SU-DHL-6 (cell line): Measurements from ENCODE around the gene ADNP2.

Experiments used
- EZH2phosphoT487 ChIP-seq: fragments of 200-600 bp; sonication (generic), shearing (Covaris generic); conservative IDR thresholded peaks from 2 replicates; pipeline ENCODE4 v1.6.1; 2018; ENCODE audit warnings: mild to moderate bottlenecking, antibody characterized with exemption, low read length, moderate library complexity, mixed read lengths
- TF ChIP-seq, protein P1 (sequence below): fragments of 200-600 bp; sonication (generic); IDR thresholded peaks from one replicate; pipeline ENCODE4 v1.5.1; 2017; ENCODE audit warnings: antibody characterized with exemption, mild to moderate bottlenecking, low read length, moderate library complexity; ENCODE audit not compliant: insufficient read depth, poor library complexity, severe bottlenecking

DNA sequence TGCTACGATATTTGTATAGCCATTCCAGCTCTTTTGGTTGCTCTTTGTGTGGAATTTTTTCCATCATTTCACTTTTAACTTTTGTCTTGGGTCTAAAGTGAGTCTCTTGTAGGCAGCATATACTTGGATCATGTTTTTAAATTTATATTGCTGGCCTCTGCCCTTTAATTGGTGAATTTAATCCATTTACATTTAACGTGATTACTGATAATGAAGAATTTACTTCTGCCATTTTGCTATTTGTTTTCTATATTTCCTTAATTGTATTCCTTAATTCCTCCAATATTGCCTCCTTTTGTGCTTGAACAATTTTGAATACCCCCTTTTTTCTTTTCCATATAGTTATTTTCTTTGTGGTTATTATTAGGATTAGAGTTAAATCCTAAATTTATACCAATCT, 21.0 kb upstream of the ADNP2 start:
- TF ChIP-seq, protein P1, sequence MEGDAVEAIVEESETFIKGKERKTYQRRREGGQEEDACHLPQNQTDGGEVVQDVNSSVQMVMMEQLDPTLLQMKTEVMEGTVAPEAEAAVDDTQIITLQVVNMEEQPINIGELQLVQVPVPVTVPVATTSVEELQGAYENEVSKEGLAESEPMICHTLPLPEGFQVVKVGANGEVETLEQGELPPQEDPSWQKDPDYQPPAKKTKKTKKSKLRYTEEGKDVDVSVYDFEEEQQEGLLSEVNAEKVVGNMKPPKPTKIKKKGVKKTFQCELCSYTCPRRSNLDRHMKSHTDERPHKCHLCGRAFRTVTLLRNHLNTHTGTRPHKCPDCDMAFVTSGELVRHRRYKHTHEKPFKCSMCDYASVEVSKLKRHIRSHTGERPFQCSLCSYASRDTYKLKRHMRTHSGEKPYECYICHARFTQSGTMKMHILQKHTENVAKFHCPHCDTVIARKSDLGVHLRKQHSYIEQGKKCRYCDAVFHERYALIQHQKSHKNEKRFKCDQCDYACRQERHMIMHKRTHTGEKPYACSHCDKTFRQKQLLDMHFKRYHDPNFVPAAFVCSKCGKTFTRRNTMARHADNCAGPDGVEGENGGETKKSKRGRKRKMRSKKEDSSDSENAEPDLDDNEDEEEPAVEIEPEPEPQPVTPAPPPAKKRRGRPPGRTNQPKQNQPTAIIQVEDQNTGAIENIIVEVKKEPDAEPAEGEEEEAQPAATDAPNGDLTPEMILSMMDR = no peak
- no peak for TF ChIP-seq EZH2phosphoT487
